ENCODE data around the gene PPP6C. TPM values are rescaled to one million over a fixed set of nuclear protein-coding genes. Genes with fewer than 3 reads are reported as not detected.

PPP6C gene
- total RNA-seq, 1 experiment from 2014 or later = 50.8 TPM

DNA sequence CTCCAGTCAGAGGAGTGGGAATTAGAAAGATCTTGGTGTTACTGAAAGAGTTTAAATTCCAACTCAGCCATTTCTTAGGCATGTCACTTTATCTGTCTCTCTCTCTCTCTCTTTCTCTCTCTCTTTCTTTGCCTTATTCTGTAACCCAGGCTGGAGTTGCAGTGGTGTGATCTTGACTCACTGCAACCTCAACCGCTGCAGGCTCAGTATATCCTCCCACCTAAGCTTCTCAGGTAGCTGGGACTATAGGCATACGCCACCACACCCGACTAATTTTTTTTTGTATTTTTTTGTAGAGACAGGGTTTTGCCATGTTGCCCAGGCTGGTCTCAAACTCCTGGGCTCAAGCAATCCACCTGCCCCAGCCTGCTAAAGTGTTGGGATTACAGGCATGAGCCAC, 29.0 kb upstream of the PPP6C start:
- no peak for TF ChIP-seq EZH2 (IDR thresholded peaks at IDR 0.05; ENCODE audit: borderline replicate concordance, low read depth, low read length, poor library complexity, severe bottlenecking)
- TF ChIP-seq, protein P1, sequence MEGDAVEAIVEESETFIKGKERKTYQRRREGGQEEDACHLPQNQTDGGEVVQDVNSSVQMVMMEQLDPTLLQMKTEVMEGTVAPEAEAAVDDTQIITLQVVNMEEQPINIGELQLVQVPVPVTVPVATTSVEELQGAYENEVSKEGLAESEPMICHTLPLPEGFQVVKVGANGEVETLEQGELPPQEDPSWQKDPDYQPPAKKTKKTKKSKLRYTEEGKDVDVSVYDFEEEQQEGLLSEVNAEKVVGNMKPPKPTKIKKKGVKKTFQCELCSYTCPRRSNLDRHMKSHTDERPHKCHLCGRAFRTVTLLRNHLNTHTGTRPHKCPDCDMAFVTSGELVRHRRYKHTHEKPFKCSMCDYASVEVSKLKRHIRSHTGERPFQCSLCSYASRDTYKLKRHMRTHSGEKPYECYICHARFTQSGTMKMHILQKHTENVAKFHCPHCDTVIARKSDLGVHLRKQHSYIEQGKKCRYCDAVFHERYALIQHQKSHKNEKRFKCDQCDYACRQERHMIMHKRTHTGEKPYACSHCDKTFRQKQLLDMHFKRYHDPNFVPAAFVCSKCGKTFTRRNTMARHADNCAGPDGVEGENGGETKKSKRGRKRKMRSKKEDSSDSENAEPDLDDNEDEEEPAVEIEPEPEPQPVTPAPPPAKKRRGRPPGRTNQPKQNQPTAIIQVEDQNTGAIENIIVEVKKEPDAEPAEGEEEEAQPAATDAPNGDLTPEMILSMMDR (conservative IDR thresholded peaks at IDR 0.05; ENCODE audit: low read depth, low read length) = no peak
- Histone ChIP-seq H3K4me1 (ENCODE audit: insufficient read depth, low read length, poor library complexity, severe bottlenecking) (no peaks in the 10 kb centered on the region), H3K9me3 (ENCODE audit: low read depth, low read length, poor library complexity, severe bottlenecking) (no peaks in the 10 kb centered on the region), H3K27me3 (replicated peaks; ENCODE audit: insufficient read depth, low read depth, low read length, poor library complexity) (no peaks in the 10 kb centered on the region), H3K4me3 (ENCODE audit: low read depth, low read length, poor library complexity, severe bottlenecking) (no peak overlapping the region), H3K36me3 (ENCODE audit: insufficient read depth, low read length, poor library complexity, severe bottlenecking) (peaks cover 27% of the 10 kb centered on the region), H3K27ac (ENCODE audit: low read depth, low read length, poor library complexity, severe bottlenecking) (no peak overlapping the region)
- no TSS peak for BruUV-seq (replicated peaks)
- CTCF ChIA-PET = no interaction called here
- POLR2A ChIA-PET (ENCODE audit: low non-redundant PET) = no interaction called here
- DNase-seq (ENCODE audit: low spot score) = no peak
- intact Hi-C loops (cut with micrococcal nuclease; ENCODE audit: unreplicated experiment) = no loop called here

DNA sequence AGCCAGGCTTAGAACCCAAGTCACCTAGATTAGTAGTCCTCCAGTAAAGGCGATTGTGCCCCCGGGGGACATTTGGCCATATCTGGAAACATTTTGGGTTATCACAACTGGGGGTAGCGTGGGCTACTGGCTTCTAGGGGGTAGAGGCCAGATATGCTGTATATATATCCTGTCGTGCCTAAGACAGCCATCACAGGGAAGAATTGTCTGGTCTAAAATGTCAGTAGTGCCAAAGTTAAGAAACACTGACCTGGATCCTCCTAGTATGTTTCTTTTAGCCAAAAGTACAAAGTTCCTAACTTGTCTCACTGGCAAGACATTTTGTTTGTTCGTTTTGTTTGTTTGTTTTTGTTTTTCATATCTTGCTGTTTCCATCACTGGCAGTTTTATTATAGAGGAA, 24.6 kb upstream of the PPP6C start:
- intact Hi-C loops (cut with micrococcal nuclease; ENCODE audit: unreplicated experiment) = no loop called here
- TF ChIP-seq EZH2 (IDR thresholded peaks at IDR 0.05; ENCODE audit: borderline replicate concordance, low read depth, low read length, poor library complexity, severe bottlenecking) = no peak
- TF ChIP-seq, protein P1 (conservative IDR thresholded peaks at IDR 0.05; ENCODE audit: low read depth, low read length) = no peak
- no peaks in the 10 kb centered on the region for H3K9me3 ChIP-seq (ENCODE audit: low read depth, low read length, poor library complexity, severe bottlenecking)
- BruUV-seq (replicated peaks) = no TSS peak
- ChIA-PET POLR2A (ENCODE audit: low non-redundant PET) (no interaction called here), CTCF (interaction anchor here (1.0 kb wide), 1 partner anchor 14 kb away, joined by 10 read pairs; no protein-coding TSS in a partner anchor)
- peaks cover 27% of the 10 kb centered on the region for H3K36me3 ChIP-seq (ENCODE audit: insufficient read depth, low read length, poor library complexity, severe bottlenecking)
- DNase-seq (ENCODE audit: low spot score) = no peak
- H3K4me3 ChIP-seq (ENCODE audit: low read depth, low read length, poor library complexity, severe bottlenecking) = no peak overlapping the region
- no peaks in the 10 kb centered on the region for H3K4me1 ChIP-seq (ENCODE audit: insufficient read depth, low read length, poor library complexity, severe bottlenecking)
- H3K27me3 ChIP-seq (replicated peaks; ENCODE audit: insufficient read depth, low read depth, low read length, poor library complexity) = no peaks in the 10 kb centered on the region
- H3K27ac ChIP-seq (ENCODE audit: low read depth, low read length, poor library complexity, severe bottlenecking) = no peak overlapping the region

GRCh38 chr9:125204477-125204876, 14.9 kb upstream of the PPP6C start:
- DNase-seq (ENCODE audit: low spot score) = no peak
- CTCF ChIA-PET = no interaction called here
- POLR2A ChIA-PET (ENCODE audit: low non-redundant PET) = no interaction called here
- Histone ChIP-seq H3K4me3 (ENCODE audit: low read depth, low read length, poor library complexity, severe bottlenecking) (no peak overlapping the region), H3K36me3 (ENCODE audit: insufficient read depth, low read length, poor library complexity, severe bottlenecking) (peaks cover 12% of the 10 kb centered on the region), H3K27me3 (replicated peaks; ENCODE audit: insufficient read depth, low read depth, low read length, poor library complexity) (no peaks in the 10 kb centered on the region), H3K9me3 (ENCODE audit: low read depth, low read length, poor library complexity, severe bottlenecking) (no peaks in the 10 kb centered on the region), H3K4me1 (ENCODE audit: insufficient read depth, low read length, poor library complexity, severe bottlenecking) (peaks cover 4% of the 10 kb centered on the region), H3K27ac (ENCODE audit: low read depth, low read length, poor library complexity, severe bottlenecking) (no peak overlapping the region)
- no TSS peak for BruUV-seq (replicated peaks)
- intact Hi-C loops (cut with micrococcal nuclease; ENCODE audit: unreplicated experiment) = no loop called here
- TF ChIP-seq EZH2 (IDR thresholded peaks at IDR 0.05; ENCODE audit: borderline replicate concordance, low read depth, low read length, poor library complexity, severe bottlenecking) = no peak
- TF ChIP-seq, protein P1 (conservative IDR thresholded peaks at IDR 0.05; ENCODE audit: low read depth, low read length) = no peak

All from A673 (cell line).